Measurements from ENCODE around the gene DNAJC17. TPM values are rescaled to one million over a fixed set of nuclear protein-coding genes. Genes with fewer than 3 reads are reported as not detected.

DNAJC17 gene
- total and polyA plus RNA-seq, 2 donors from 2014 or later, result 41.6 to 56.7 TPM

DNA sequence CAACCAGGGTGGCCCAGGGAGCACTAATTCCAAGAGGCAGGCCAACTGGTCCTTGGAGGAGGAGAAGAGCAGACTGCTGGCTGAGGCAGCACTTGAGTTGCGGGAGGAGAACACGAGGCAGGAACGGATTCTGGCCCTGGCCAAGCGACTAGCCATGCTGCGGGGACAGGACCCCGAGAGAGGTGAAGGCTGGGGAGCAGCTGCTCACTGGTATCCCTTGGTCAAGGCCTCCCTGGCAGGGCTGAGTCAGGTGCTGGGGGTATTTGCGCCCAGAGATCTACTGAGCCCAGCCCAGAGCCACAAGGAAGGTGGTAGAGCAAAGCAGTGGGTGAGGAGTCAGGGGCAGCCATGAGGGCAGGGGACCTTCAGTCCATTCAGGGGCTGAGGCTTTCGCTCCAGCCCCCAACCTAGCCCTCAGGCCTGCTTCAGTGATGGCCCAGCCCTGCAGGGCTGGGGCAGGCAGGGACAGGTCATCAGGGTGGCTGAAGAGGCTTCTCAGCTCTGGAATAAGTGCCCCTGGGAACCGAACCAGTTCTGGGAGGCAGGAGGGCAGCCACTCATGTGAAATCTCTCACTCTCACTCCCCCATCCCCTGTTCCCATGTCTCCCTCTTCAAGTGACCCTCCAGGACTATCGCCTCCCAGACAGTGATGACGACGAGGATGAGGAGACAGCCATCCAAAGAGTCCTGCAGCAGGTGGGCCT lies 5.6 kb upstream of the DNAJC17 start:
- DNase-seq, result no peak
- intact Hi-C loops (cut with DNase I), result no loop called here
- Histone ChIP-seq H3K9me3 (ENCODE audit: control insufficient read depth in 2 of 3, insufficient read depth in 1 of 3, low read length in 3 of 3) (no peaks in the 10 kb centered on the region), H3K4me3 (ENCODE audit: low read length in 3 of 3) (no peak overlapping the region), H3K4me1 (ENCODE audit: control insufficient read depth in 2 of 3, insufficient read depth in 2 of 3, low read depth in 1 of 3, low read length in 3 of 3) (peaks cover 0 to 15% (median 9%) of the 10 kb centered on the region in 3 donors), H3K9ac (ENCODE audit: low read length in 3 of 3) (no peak overlapping the region), H3K27me3 (ENCODE audit: control insufficient read depth, insufficient read depth, low read length) (no peaks in the 10 kb centered on the region), H3K36me3 (ENCODE audit: control insufficient read depth in 2 of 3, insufficient read depth in 3 of 3, low read length in 3 of 3) (peaks cover 3 to 12% (median 10%) of the 10 kb centered on the region in 3 donors), H3K27ac (ENCODE audit: low read depth in 2 of 2, low read length in 2 of 2) (no peak overlapping the region)
- no peak for FAIRE-seq
- TF ChIP-seq, protein P1, sequence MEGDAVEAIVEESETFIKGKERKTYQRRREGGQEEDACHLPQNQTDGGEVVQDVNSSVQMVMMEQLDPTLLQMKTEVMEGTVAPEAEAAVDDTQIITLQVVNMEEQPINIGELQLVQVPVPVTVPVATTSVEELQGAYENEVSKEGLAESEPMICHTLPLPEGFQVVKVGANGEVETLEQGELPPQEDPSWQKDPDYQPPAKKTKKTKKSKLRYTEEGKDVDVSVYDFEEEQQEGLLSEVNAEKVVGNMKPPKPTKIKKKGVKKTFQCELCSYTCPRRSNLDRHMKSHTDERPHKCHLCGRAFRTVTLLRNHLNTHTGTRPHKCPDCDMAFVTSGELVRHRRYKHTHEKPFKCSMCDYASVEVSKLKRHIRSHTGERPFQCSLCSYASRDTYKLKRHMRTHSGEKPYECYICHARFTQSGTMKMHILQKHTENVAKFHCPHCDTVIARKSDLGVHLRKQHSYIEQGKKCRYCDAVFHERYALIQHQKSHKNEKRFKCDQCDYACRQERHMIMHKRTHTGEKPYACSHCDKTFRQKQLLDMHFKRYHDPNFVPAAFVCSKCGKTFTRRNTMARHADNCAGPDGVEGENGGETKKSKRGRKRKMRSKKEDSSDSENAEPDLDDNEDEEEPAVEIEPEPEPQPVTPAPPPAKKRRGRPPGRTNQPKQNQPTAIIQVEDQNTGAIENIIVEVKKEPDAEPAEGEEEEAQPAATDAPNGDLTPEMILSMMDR (IDR thresholded peaks at IDR 0.05; ENCODE audit: borderline replicate concordance, extremely low read depth, insufficient read depth), result no peak

DNA sequence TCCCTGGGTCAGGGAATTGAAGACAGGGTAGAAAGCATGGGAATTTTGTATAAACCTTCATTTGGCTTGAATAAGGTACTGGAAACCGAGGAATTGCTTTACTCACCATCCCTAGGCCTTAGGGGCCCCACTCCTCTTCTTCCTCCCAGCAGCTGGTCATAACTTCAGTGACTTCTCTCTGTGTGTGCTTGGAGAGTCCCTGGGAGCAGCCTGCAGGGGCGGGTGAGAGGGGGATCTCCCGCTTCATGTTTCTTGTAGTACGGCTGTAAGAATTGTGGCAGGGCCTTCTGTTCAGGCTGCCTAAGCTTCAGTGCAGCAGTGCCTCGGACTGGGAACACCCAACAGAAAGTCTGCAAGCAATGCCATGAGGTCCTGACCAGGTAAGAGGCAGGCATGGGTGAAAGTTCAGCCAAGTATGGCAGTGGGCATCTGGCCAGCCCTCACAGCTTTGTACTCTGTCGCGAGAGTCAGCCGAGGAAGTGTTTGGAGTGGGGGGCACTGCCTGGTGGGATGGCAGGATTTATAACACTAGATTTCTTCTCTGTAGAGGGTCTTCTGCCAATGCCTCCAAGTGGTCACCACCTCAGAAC lies 1.7 kb upstream of the DNAJC17 start:
- FAIRE-seq (no peak), DNase-seq (peak in 1 of 5 donors; percentile 26)
- Histone ChIP-seq H3K9ac (ENCODE audit: low read length in 3 of 3) (no peak overlapping the region), H3K36me3 (ENCODE audit: control insufficient read depth in 2 of 3, insufficient read depth in 3 of 3, low read length in 3 of 3) (peaks cover 3 to 9% (median 5%) of the 10 kb centered on the region in 3 donors), H3K27me3 (ENCODE audit: control insufficient read depth, insufficient read depth, low read length) (no peaks in the 10 kb centered on the region), H3K27ac (ENCODE audit: low read depth in 2 of 2, low read length in 2 of 2) (no peak overlapping the region), H3K9me3 (ENCODE audit: control insufficient read depth in 2 of 3, insufficient read depth in 1 of 3, low read length in 3 of 3) (no peaks in the 10 kb centered on the region), H3K4me3 (ENCODE audit: low read length in 3 of 3) (peak overlapping the region in 1 of 3 donors; percentile 84), H3K4me1 (ENCODE audit: control insufficient read depth in 2 of 3, insufficient read depth in 2 of 3, low read depth in 1 of 3, low read length in 3 of 3) (peaks cover 0 to 15% (median 9%) of the 10 kb centered on the region in 3 donors)
- intact Hi-C loops (cut with DNase I), result no loop called here
- TF ChIP-seq, protein P1 (IDR thresholded peaks at IDR 0.05; ENCODE audit: borderline replicate concordance, extremely low read depth, insufficient read depth), result no peak

DNA sequence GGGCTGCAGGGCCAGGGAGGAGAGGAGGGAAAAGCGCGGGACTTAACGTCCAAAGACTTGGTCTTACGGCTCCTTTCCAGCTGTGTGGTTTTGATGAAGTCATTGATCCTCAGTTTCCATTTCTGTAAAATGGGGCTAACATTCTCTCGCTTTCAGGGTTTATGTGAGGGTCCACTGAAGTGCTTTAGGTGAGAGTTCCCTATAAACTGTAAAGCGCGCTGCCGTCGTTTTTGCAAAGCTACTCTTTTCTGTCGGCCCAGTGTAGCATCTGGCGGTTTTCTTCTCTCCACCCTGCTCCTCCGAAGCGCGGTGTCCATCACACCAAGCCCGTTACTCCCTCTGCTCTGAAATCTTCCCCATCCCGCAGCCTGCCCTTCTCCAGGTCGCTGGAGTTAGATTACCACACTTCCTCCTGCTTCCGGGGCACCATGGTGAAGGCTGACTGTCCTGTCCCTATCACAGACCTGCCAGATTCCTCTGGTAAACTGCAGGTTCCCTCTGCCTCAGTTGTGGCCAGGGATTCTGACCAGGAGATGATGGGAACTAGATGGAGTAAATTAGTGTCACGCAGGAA lies 702 bp upstream of the DNAJC17 start:
- Histone ChIP-seq H3K27me3 (ENCODE audit: control insufficient read depth, insufficient read depth, low read length) (no peaks in the 10 kb centered on the region), H3K9me3 (ENCODE audit: control insufficient read depth in 2 of 3, insufficient read depth in 1 of 3, low read length in 3 of 3) (no peaks in the 10 kb centered on the region), H3K27ac (ENCODE audit: low read depth in 2 of 2, low read length in 2 of 2) (peak overlapping the region in 1 of 2 donors; percentile 36), H3K4me1 (ENCODE audit: control insufficient read depth in 2 of 3, insufficient read depth in 2 of 3, low read depth in 1 of 3, low read length in 3 of 3) (peaks cover 0 to 15% (median 9%) of the 10 kb centered on the region in 3 donors), H3K4me3 (ENCODE audit: low read length in 3 of 3) (peak overlapping the region; percentile 84 to 99 (median 92)), H3K36me3 (ENCODE audit: control insufficient read depth in 2 of 3, insufficient read depth in 3 of 3, low read length in 3 of 3) (peaks cover 2 to 5% (median 3%) of the 10 kb centered on the region in 3 donors), H3K9ac (ENCODE audit: low read length in 3 of 3) (peak overlapping the region; percentile 25 to 78 (median 63))
- TF ChIP-seq, protein P1 (IDR thresholded peaks at IDR 0.05; ENCODE audit: borderline replicate concordance, extremely low read depth, insufficient read depth), result no peak
- intact Hi-C loops (cut with DNase I), result no loop called here
- peak in 1 of 5 donors; percentile 59 for DNase-seq
- no peak for FAIRE-seq
